KMS-11 (cell line): ENCODE data around the gene MN1.

Experiments used
- H2AFZ ChIP-seq: fragments of 200-600 bp; sonication (generic); 2 replicates; pipeline ENCODE4 v1.6.1; 2016; ENCODE audit warnings: antibody characterized with exemption, mixed run types, low read depth
- H3K27ac ChIP-seq: fragments of 200-600 bp; sonication (generic); 2 replicates; pipeline ENCODE4 v1.6.1; 2016; ENCODE audit warnings: mild to moderate bottlenecking, mixed run types
- H3K27me3 ChIP-seq: fragments of 200-600 bp; sonication (generic); 2 replicates; pipeline ENCODE4 v1.6.1; 2017; ENCODE audit warnings: mild to moderate bottlenecking, low read depth, mixed run types, moderate library complexity; ENCODE audit not compliant: insufficient read depth
- H3K36me3 ChIP-seq: fragments of 200-600 bp; sonication (generic); 2 replicates; pipeline ENCODE4 v1.6.1; 2017; ENCODE audit warnings: mild to moderate bottlenecking, mixed run types; ENCODE audit not compliant: insufficient read depth
- H3K4me1 ChIP-seq: fragments of 200-600 bp; sonication (generic); 2 replicates; pipeline ENCODE4 v1.6.1; 2016; ENCODE audit warnings: mild to moderate bottlenecking, low read depth, mixed run types; ENCODE audit not compliant: poor library complexity, severe bottlenecking
- H3K4me2 ChIP-seq: fragments of 200-600 bp; sonication (generic); 2 replicates; pipeline ENCODE4 v1.7.0; 2016; ENCODE audit warnings: mild to moderate bottlenecking, mixed run types
- H3K4me3 ChIP-seq: fragments of 200-600 bp; sonication (generic); IDR thresholded peaks from 2 replicates; pipeline ENCODE4 v1.6.1; 2017; ENCODE audit warnings: low read depth, low read length, mixed read lengths; ENCODE audit not compliant: insufficient read depth
- H3K79me2 ChIP-seq: fragments of 200-600 bp; sonication (generic); 2 replicates; pipeline ENCODE4 v1.6.1; 2016; ENCODE audit warnings: low read depth, mixed run types; ENCODE audit not compliant: insufficient read depth
- H3K9ac ChIP-seq: fragments of 200-600 bp; sonication (generic); 2 replicates; pipeline ENCODE4 v1.6.1; 2016; ENCODE audit warnings: mild to moderate bottlenecking, mixed run types
- H4K20me1 ChIP-seq: fragments of 200-600 bp; sonication (generic); 2 replicates; pipeline ENCODE4 v1.6.1; 2016; ENCODE audit warnings: mild to moderate bottlenecking, mixed run types; ENCODE audit not compliant: insufficient read depth
- CTCF ChIP-seq: fragments of 200-600 bp; sonication (generic); conservative IDR thresholded peaks from 2 replicates; pipeline ENCODE4 v1.6.1; 2017; ENCODE audit warnings: low read depth, mild to moderate bottlenecking, antibody characterized with exemption, low read length, moderate library complexity, mixed read lengths

The MN1 gene

GRCh38 chr22:27713461-27713860 lies 88.1 kb downstream of the MN1 start:
- no peak overlapping the region for H2AFZ ChIP-seq
- H4K20me1 ChIP-seq: no peaks in the 10 kb centered on the region
- no peak overlapping the region for H3K4me2 ChIP-seq
- no peaks in the 10 kb centered on the region for H3K36me3 ChIP-seq
- H3K79me2 ChIP-seq: no peaks in the 10 kb centered on the region
- no peak overlapping the region for H3K27ac ChIP-seq
- H3K9ac ChIP-seq: no peak overlapping the region
- no peaks in the 10 kb centered on the region; the same call in 1 of the 2 replicates for H3K27me3 ChIP-seq
- H3K4me3 ChIP-seq: no peak overlapping the region
- no peak for TF ChIP-seq CTCF
- no peaks in the 10 kb centered on the region for H3K4me1 ChIP-seq

- H3K4me1 ChIP-seq: no peaks in the 10 kb centered on the region
- TF ChIP-seq CTCF: no peak
- H4K20me1 ChIP-seq: no peaks in the 10 kb centered on the region
- H3K9ac ChIP-seq: no peak overlapping the region
- no peaks in the 10 kb centered on the region; the same call in 1 of the 2 replicates for H3K27me3 ChIP-seq
- no peak overlapping the region for H3K4me3 ChIP-seq
- no peak overlapping the region for H2AFZ ChIP-seq
- no peak overlapping the region for H3K4me2 ChIP-seq
- H3K36me3 ChIP-seq: no peaks in the 10 kb centered on the region
- H3K79me2 ChIP-seq: no peaks in the 10 kb centered on the region
- no peak overlapping the region for H3K27ac ChIP-seq
These were observed 89.8 kb downstream of the MN1 start for GRCh38 chr22:27711756-27712155.

- H3K79me2 ChIP-seq: no peaks in the 10 kb centered on the region
- no peak overlapping the region for H3K4me3 ChIP-seq
- H3K27ac ChIP-seq: no peak overlapping the region
- TF ChIP-seq CTCF: no peak
- no peaks in the 10 kb centered on the region; the same call in 1 of the 2 replicates for H3K27me3 ChIP-seq
- no peaks in the 10 kb centered on the region for H3K36me3 ChIP-seq
- H3K9ac ChIP-seq: no peak overlapping the region
- no peak overlapping the region for H3K4me2 ChIP-seq
- no peaks in the 10 kb centered on the region for H4K20me1 ChIP-seq
- H3K4me1 ChIP-seq: no peaks in the 10 kb centered on the region
- no peak overlapping the region for H2AFZ ChIP-seq
These were observed 90.5 kb downstream of the MN1 start for GRCh38 chr22:27711012-27711411.

- Histone ChIP-seq H3K9ac (no peak overlapping the region), H4K20me1 (no peaks in the 10 kb centered on the region), H2AFZ (no peak overlapping the region), H3K4me1 (no peaks in the 10 kb centered on the region), H3K36me3 (no peaks in the 10 kb centered on the region), H3K27me3 (no peaks in the 10 kb centered on the region; the same call in 1 of the 2 replicates), H3K27ac (no peak overlapping the region), H3K4me3 (no peak overlapping the region), H3K79me2 (no peaks in the 10 kb centered on the region), H3K4me2 (no peak overlapping the region)
- TF ChIP-seq CTCF: no peak
These were observed 91.5 kb downstream of the MN1 start for GRCh38 chr22:27709919-27710675.
